Mesendoderm (in vitro differentiated cells): ENCODE data around the gene NDUFA12. TPM values are rescaled to one million over a fixed set of nuclear protein-coding genes. Genes with fewer than 3 reads are reported as not detected.

ENCODE experiments used
- DNase-seq: peaks from one replicate; pipeline ENCODE4 v3.0.0; 2013
- H2AK5ac ChIP-seq: 2 replicates; pipeline ENCODE4 v1.6.1; 2013; ENCODE audit warnings: low read length, inconsistent platforms
- H2BK120ac ChIP-seq: 2 replicates; pipeline ENCODE4 v1.6.1; 2013; ENCODE audit warnings: low read depth, mild to moderate bottlenecking, low read length, moderate library complexity, mixed read lengths
- H2BK15ac ChIP-seq: replicated peaks from 2 replicates; pipeline ENCODE4 v1.6.1; 2013; ENCODE audit warnings: low read depth, mild to moderate bottlenecking, moderate library complexity
- H2BK5ac ChIP-seq: 2 replicates; pipeline ENCODE4 v1.6.1; 2013; ENCODE audit warnings: low read length, inconsistent platforms
- H3K18ac ChIP-seq: 2 replicates; pipeline ENCODE4 v1.6.1; 2013; ENCODE audit warnings: mild to moderate bottlenecking, low read length, mixed read lengths
- H3K23ac ChIP-seq: one replicate; pipeline ENCODE4 v1.6.1; 2013; ENCODE audit warnings: low read length
- H3K27ac ChIP-seq: 2 replicates; pipeline ENCODE4 v1.5.1; 2013; ENCODE audit warnings: low read depth, mild to moderate bottlenecking, inconsistent platforms, low read length, moderate library complexity
- H3K27me3 ChIP-seq: 2 replicates; pipeline ENCODE4 v1.6.1; 2013; ENCODE audit warnings: low read length, control low read depth, mild to moderate bottlenecking, inconsistent platforms; ENCODE audit not compliant: insufficient read depth, poor library complexity
- H3K36me3 ChIP-seq: 2 replicates; pipeline ENCODE4 v1.6.1; 2013; ENCODE audit warnings: low read length, inconsistent platforms; ENCODE audit not compliant: control insufficient read depth, insufficient read depth
- H3K4ac ChIP-seq: one replicate; pipeline ENCODE4 v1.6.1; 2013; ENCODE audit warnings: low read depth, mild to moderate bottlenecking, low read length, moderate library complexity
- H3K4me1 ChIP-seq: 2 replicates; pipeline ENCODE4 v1.6.1; 2013; ENCODE audit warnings: low read depth, low read length, inconsistent platforms; ENCODE audit not compliant: control insufficient read depth
- H3K4me2 ChIP-seq: 2 replicates; pipeline ENCODE4 v1.6.1; 2013; ENCODE audit warnings: low read length
- H3K4me3 ChIP-seq: 2 replicates; pipeline ENCODE4 v1.5.1; 2013; ENCODE audit warnings: mild to moderate bottlenecking, low read length
- H3K56ac ChIP-seq: one replicate; pipeline ENCODE4 v1.6.1; 2013; ENCODE audit warnings: low read length
- H3K79me1 ChIP-seq: 2 replicates; pipeline ENCODE4 v1.6.1; 2013; ENCODE audit warnings: low read length, inconsistent platforms
- H3K79me2 ChIP-seq: 2 replicates; pipeline ENCODE4 v1.6.1; 2013; ENCODE audit warnings: mild to moderate bottlenecking, low read length; ENCODE audit not compliant: control insufficient read depth, insufficient read depth
- H3K9ac ChIP-seq: 2 replicates; pipeline ENCODE4 v1.6.1; 2013; ENCODE audit warnings: low read length, inconsistent platforms
- H4K5ac ChIP-seq: one replicate; pipeline ENCODE4 v1.6.1; 2013; ENCODE audit warnings: low read length
- H4K8ac ChIP-seq: one replicate; pipeline ENCODE4 v1.6.1; 2013; ENCODE audit warnings: low read depth, mild to moderate bottlenecking, control low read depth, low read length, moderate library complexity
- WGBS: extraction: QIAGEN DNeasy Blood & Tissue Kit; methylation state at CpG from one replicate; pipeline ENCODE4 v1.1.7; 2013; ENCODE audit warnings: low lambda C conversion rate, missing lambda C conversion rate; ENCODE audit not compliant: insufficient coverage; ENCODE audit errors: extremely low coverage; 5-methylcytosine and 5-hydroxymethylcytosine counted together
- polyA plus RNA-seq, 2 experiments: library from polyadenylated mRNA; stranded (reverse); fragments of 200-250 nt; gene quantifications; one replicate each; pipeline ENCODE4 v1.2.3, GENCODE V29; 2013

Gene NDUFA12
- polyA plus RNA-seq (2013, experiment 1 of 2), result 188 TPM
- polyA plus RNA-seq (2013, experiment 2 of 2), result 180 TPM

GRCh38 chr12:95003213-95003920 lies at the start of gene NDUFA12:
NDUFA12 (minus strand) TSS chr12:95003697; CDS start chr12:95003680, 17 bp downstream.
- Histone ChIP-seq H3K79me2 (no peaks in the 10 kb centered on the region), H3K23ac (no peak within 1 kb of the TSS), H3K79me1 (peaks cover 2% of the 10 kb centered on the region), H3K4me3 (peak within 1 kb of the TSS; percentile 94), H3K27ac (peak within 1 kb of the TSS; percentile 57), H3K4me2 (peak within 1 kb of the TSS; percentile 89), H3K4me1 (no peaks in the 10 kb centered on the region), H2BK120ac (no peak within 1 kb of the TSS), H2BK15ac (no peak within 1 kb of the TSS), H3K27me3 (no peaks in the 10 kb centered on the region), H2AK5ac (no peak within 1 kb of the TSS), H3K56ac (peak within 1 kb of the TSS; percentile 96), H3K4ac (peak within 1 kb of the TSS; percentile 8), H3K18ac (peak within 1 kb of the TSS; percentile 91), H4K5ac (peak within 1 kb of the TSS; percentile 87), H2BK5ac (no peak within 1 kb of the TSS), H3K36me3 (no peaks in the 10 kb centered on the region), H3K9ac (peak within 1 kb of the TSS; percentile 84), H4K8ac (peak within 1 kb of the TSS; percentile 96)
- peak; percentile 98 for DNase-seq
- WGBS, result no CpG with 5 or more reads among the region's 34 CpGs

- Histone ChIP-seq H3K4me1 (no peaks in the 10 kb centered on the region), H2AK5ac (no peak overlapping the region), H3K9ac (no peak overlapping the region), H2BK5ac (no peak overlapping the region), H3K18ac (no peak overlapping the region), H3K23ac (no peak overlapping the region), H4K5ac (no peak overlapping the region), H3K4me2 (no peak overlapping the region), H3K36me3 (peaks cover 2% of the 10 kb centered on the region), H3K27ac (no peak overlapping the region), H3K79me2 (no peaks in the 10 kb centered on the region), H3K56ac (no peak overlapping the region), H2BK120ac (no peak overlapping the region), H3K4me3 (no peak overlapping the region), H3K27me3 (no peaks in the 10 kb centered on the region), H4K8ac (no peak overlapping the region), H3K4ac (no peak overlapping the region), H3K79me1 (no peaks in the 10 kb centered on the region), H2BK15ac (no peak overlapping the region)
- WGBS, result no CpG with 5 or more reads among the region's 4 CpGs
- DNase-seq, result no peak
Observed at GRCh38 chr12:95051241-95051640, 47.7 kb upstream of the NDUFA12 start.

GRCh38 chr12:95037906-95038305 lies 34.4 kb upstream of the NDUFA12 start:
- Histone ChIP-seq H3K56ac (no peak overlapping the region), H4K8ac (no peak overlapping the region), H2BK120ac (no peak overlapping the region), H3K4me1 (no peaks in the 10 kb centered on the region), H4K5ac (no peak overlapping the region), H3K18ac (no peak overlapping the region), H3K79me1 (no peaks in the 10 kb centered on the region), H2BK5ac (no peak overlapping the region), H3K23ac (no peak overlapping the region), H2BK15ac (no peak overlapping the region), H3K4ac (no peak overlapping the region), H3K4me2 (no peak overlapping the region), H3K36me3 (no peaks in the 10 kb centered on the region), H3K4me3 (no peak overlapping the region), H3K27ac (no peak overlapping the region), H3K79me2 (no peaks in the 10 kb centered on the region), H3K9ac (no peak overlapping the region), H2AK5ac (no peak overlapping the region), H3K27me3 (no peaks in the 10 kb centered on the region)
- no peak for DNase-seq
- WGBS, result no CpG with 5 or more reads among the region's 2 CpGs

DNA sequence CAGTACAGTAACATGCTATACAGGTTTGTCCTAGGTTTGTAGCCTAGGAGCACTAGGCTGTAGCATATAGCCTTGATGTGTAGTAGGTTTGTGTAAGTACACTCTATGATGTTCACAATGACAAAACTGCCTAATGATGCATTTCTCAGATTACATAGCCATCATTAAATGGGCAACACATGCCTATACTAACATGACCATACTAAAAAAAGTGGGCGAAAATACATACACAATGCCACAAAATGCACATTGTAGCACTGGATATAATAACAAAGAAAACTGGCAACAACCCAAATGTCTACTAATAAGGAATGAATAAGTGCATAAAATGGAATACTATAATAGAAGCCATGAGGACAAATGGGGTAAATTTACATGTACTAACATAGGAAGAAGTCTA lies 31.3 kb upstream of the NDUFA12 start:
- Histone ChIP-seq H2AK5ac (no peak overlapping the region), H2BK120ac (no peak overlapping the region), H3K79me2 (no peaks in the 10 kb centered on the region), H3K18ac (no peak overlapping the region), H3K56ac (no peak overlapping the region), H3K23ac (no peak overlapping the region), H3K27me3 (no peaks in the 10 kb centered on the region), H4K8ac (no peak overlapping the region), H3K4me1 (no peaks in the 10 kb centered on the region), H4K5ac (no peak overlapping the region), H3K4me3 (no peak overlapping the region), H2BK15ac (no peak overlapping the region), H3K27ac (no peak overlapping the region), H3K36me3 (no peaks in the 10 kb centered on the region), H3K79me1 (no peaks in the 10 kb centered on the region), H3K9ac (no peak overlapping the region), H3K4ac (no peak overlapping the region), H2BK5ac (no peak overlapping the region), H3K4me2 (no peak overlapping the region)
- no CpG with 5 or more reads among the region's 1 CpG for WGBS
- no peak for DNase-seq

GRCh38 chr12:95022477-95022876 lies 19.0 kb upstream of the NDUFA12 start:
- no peak overlapping the region for H2BK5ac ChIP-seq
- no peaks in the 10 kb centered on the region for H3K4me1 ChIP-seq
- DNase-seq, result no peak
- no peaks in the 10 kb centered on the region for H3K79me1 ChIP-seq
- H2BK120ac ChIP-seq, result no peak overlapping the region
- H3K4ac ChIP-seq, result no peak overlapping the region
- H3K79me2 ChIP-seq, result no peaks in the 10 kb centered on the region
- no peak overlapping the region for H3K23ac ChIP-seq
- H2AK5ac ChIP-seq, result no peak overlapping the region
- no peak overlapping the region for H3K27ac ChIP-seq
- H4K8ac ChIP-seq, result no peak overlapping the region
- H3K9ac ChIP-seq, result no peak overlapping the region
- no peak overlapping the region for H3K18ac ChIP-seq
- WGBS, result no CpG with 5 or more reads among the region's 2 CpGs
- no peak overlapping the region for H4K5ac ChIP-seq
- H3K4me3 ChIP-seq, result no peak overlapping the region
- H3K4me2 ChIP-seq, result no peak overlapping the region
- no peak overlapping the region for H2BK15ac ChIP-seq
- H3K27me3 ChIP-seq, result no peaks in the 10 kb centered on the region
- no peak overlapping the region for H3K56ac ChIP-seq
- H3K36me3 ChIP-seq, result no peaks in the 10 kb centered on the region

- H3K27ac ChIP-seq, result no peak overlapping the region
- no peak overlapping the region for H3K4me2 ChIP-seq
- no peak overlapping the region for H3K4ac ChIP-seq
- H3K79me2 ChIP-seq, result no peaks in the 10 kb centered on the region
- H2AK5ac ChIP-seq, result no peak overlapping the region
- DNase-seq, result no peak
- no peak overlapping the region for H3K23ac ChIP-seq
- no peaks in the 10 kb centered on the region for H3K4me1 ChIP-seq
- H4K5ac ChIP-seq, result no peak overlapping the region
- no peaks in the 10 kb centered on the region for H3K36me3 ChIP-seq
- no peak overlapping the region for H2BK5ac ChIP-seq
- no CpG with 5 or more reads among the region's 1 CpG for WGBS
- H3K18ac ChIP-seq, result no peak overlapping the region
- H3K4me3 ChIP-seq, result no peak overlapping the region
- no peak overlapping the region for H3K56ac ChIP-seq
- no peak overlapping the region for H2BK15ac ChIP-seq
- H2BK120ac ChIP-seq, result no peak overlapping the region
- H3K9ac ChIP-seq, result no peak overlapping the region
- H4K8ac ChIP-seq, result no peak overlapping the region
- H3K27me3 ChIP-seq, result no peaks in the 10 kb centered on the region
- H3K79me1 ChIP-seq, result no peaks in the 10 kb centered on the region
Observed at GRCh38 chr12:95017482-95017881, 14.0 kb upstream of the NDUFA12 start.
